Natural killer cell (primary cell): ENCODE measurements around the gene CTLA4. TPM values are rescaled to one million over a fixed set of nuclear protein-coding genes. Genes with fewer than 3 reads are reported as not detected.
A peak's percentile ranks its signal among the peaks of the same experiment; 100 is the strongest.

Experiments
- ATAC-seq, 3 donors: fragments of 150-1000 bp in 2 of 3; fragments of 200-7000 bp in 1 of 3; cut with Tn5 transposase; 1 replicate in 1 of 3; 2 replicates in 2 of 3; pipeline ENCODE4 v1.10.0; 2021; ENCODE audit warnings: mild to moderate bottlenecking in 2 of 3, moderate library complexity in 2 of 3
- DNase-seq, 2 donors: peaks; one replicate each; pipeline versions ENCODE4 v3.0.0 to v3.0.0-alpha.2; 2013 to 2021; ENCODE audit warnings: mixed read lengths in 1 of 2
- H3K27ac ChIP-seq: one replicate; pipeline ENCODE4 v1.5.1; 2013; ENCODE audit warnings: mild to moderate bottlenecking, low read length
- H3K27me3 ChIP-seq: one replicate; pipeline ENCODE4 v1.6.1; 2013; ENCODE audit warnings: low read length; ENCODE audit not compliant: control insufficient read depth, insufficient read depth
- H3K36me3 ChIP-seq: one replicate; pipeline ENCODE4 v1.6.1; 2013; ENCODE audit warnings: low read length; ENCODE audit not compliant: control insufficient read depth, insufficient read depth
- H3K4me1 ChIP-seq: one replicate; pipeline ENCODE4 v1.6.1; 2013; ENCODE audit warnings: low read length; ENCODE audit not compliant: control insufficient read depth, insufficient read depth
- H3K4me3 ChIP-seq: one replicate; pipeline ENCODE4 v1.5.1; 2013; ENCODE audit warnings: low read length
- H3K9me3 ChIP-seq: one replicate; pipeline ENCODE4 v1.6.1; 2013; ENCODE audit warnings: low read length; ENCODE audit not compliant: control insufficient read depth, insufficient read depth
- H3K27ac Mint-ChIP-seq, 2 donors: one replicate each; pipeline ENCODE4 v1.8.0; 2022; ENCODE audit warnings: mild to moderate bottlenecking in 2 of 2, mixed read lengths in 2 of 2, moderate library complexity in 1 of 2
- H3K27me3 Mint-ChIP-seq, 2 donors: one replicate each; pipeline ENCODE4 v1.8.0; 2022; ENCODE audit warnings: low read depth in 2 of 2, mixed read lengths in 2 of 2
- H3K36me3 Mint-ChIP-seq: one replicate; pipeline ENCODE4 v1.8.0; 2022; ENCODE audit warnings: mixed read lengths
- H3K4me1 Mint-ChIP-seq, 2 donors: one replicate each; pipeline ENCODE4 v1.8.0; 2022; ENCODE audit warnings: mixed read lengths in 2 of 2
- H3K4me3 Mint-ChIP-seq: one replicate; pipeline ENCODE4 v1.8.0; 2022; ENCODE audit warnings: mild to moderate bottlenecking, moderate library complexity, mixed read lengths
- H3K9me3 Mint-ChIP-seq, 2 donors: one replicate each; pipeline ENCODE4 v1.8.0; 2022; ENCODE audit warnings: mixed read lengths in 2 of 2
- CTCF ChIP-seq: fragments of 200-600 bp; IDR thresholded peaks from one replicate; pipeline ENCODE4 v1.8.0; 2022; ENCODE audit warnings: antibody characterized with exemption
- WGBS: methylation state at CpG from one replicate; pipeline ENCODE4 v1.1.7; 2013; ENCODE audit warnings: missing lambda C conversion rate; ENCODE audit not compliant: insufficient coverage; 5-methylcytosine and 5-hydroxymethylcytosine counted together
- intact Hi-C: fragments of 100-400 bp; cut with micrococcal nuclease; formaldehyde crosslinking; loops from one replicate; pipeline ENCODE4 v1.14.2; 2022
- total RNA-seq, 4 donors: library from RNA; stranded (reverse); fragments of 120-200 nt in 1 of 4; gene quantifications; one replicate each; pipeline versions ENCODE4 v1.2.3 to v1.2.4, GENCODE V29; 2013 to 2022

Gene CTLA4
- total RNA-seq, 3 donors from 2014 or later (not counting 1 experiment from before 2014, with no cell fraction given), result 0.31 to 2.3 (median 0.78) TPM

GRCh38 chr2:203852760-203853159 lies 14.8 kb upstream of the CTLA4 start:
- no peaks in the 10 kb centered on the region for H3K9me3 Mint-ChIP-seq
- Histone ChIP-seq H3K9me3 (no peaks in the 10 kb centered on the region), H3K4me1 (no peaks in the 10 kb centered on the region), H3K4me3 (no peak overlapping the region), H3K27me3 (no peaks in the 10 kb centered on the region), H3K36me3 (no peaks in the 10 kb centered on the region), H3K27ac (no peak overlapping the region)
- 89% methylated on average over 1 of the region's 2 CpGs for WGBS
- peaks cover 0 to 6% of the 10 kb centered on the region in 2 donors for H3K4me1 Mint-ChIP-seq
- peaks cover 3 to 9% of the 10 kb centered on the region in 2 donors for H3K27me3 Mint-ChIP-seq
- intact Hi-C loops, result no loop called here
- ATAC-seq (no peak), DNase-seq (no peak)
- H3K4me3 Mint-ChIP-seq, result no peak overlapping the region
- H3K27ac Mint-ChIP-seq, result no peak overlapping the region
- TF ChIP-seq CTCF, result no peak
- H3K36me3 Mint-ChIP-seq, result no peaks in the 10 kb centered on the region

- Histone ChIP-seq H3K9me3 (no peaks in the 10 kb centered on the region), H3K4me3 (no peak overlapping the region), H3K36me3 (no peaks in the 10 kb centered on the region), H3K27me3 (no peaks in the 10 kb centered on the region), H3K27ac (no peak overlapping the region), H3K4me1 (no peaks in the 10 kb centered on the region)
- DNase-seq, result peak in 1 of 2 donors; percentile 23
- no peak for ATAC-seq
- intact Hi-C loops, result no loop called here
- H3K27me3 Mint-ChIP-seq, result peaks cover 0 to 9% of the 10 kb centered on the region in 2 donors
- WGBS, result 40% methylated on average over 1 of the region's 3 CpGs
- TF ChIP-seq CTCF, result no peak
- H3K36me3 Mint-ChIP-seq, result no peaks in the 10 kb centered on the region
- H3K4me1 Mint-ChIP-seq, result peaks cover 0 to 11% of the 10 kb centered on the region in 2 donors
- no peak overlapping the region for H3K4me3 Mint-ChIP-seq
- no peaks in the 10 kb centered on the region for H3K9me3 Mint-ChIP-seq
- no peak overlapping the region for H3K27ac Mint-ChIP-seq
These were observed 14.3 kb upstream of the CTLA4 start for GRCh38 chr2:203853271-203853670.

GRCh38 chr2:203853722-203854121 lies 13.8 kb upstream of the CTLA4 start:
- no peaks in the 10 kb centered on the region for H3K9me3 Mint-ChIP-seq
- no peaks in the 10 kb centered on the region for H3K9me3 ChIP-seq
- H3K4me3 Mint-ChIP-seq, result no peak overlapping the region
- TF ChIP-seq CTCF, result no peak
- DNase-seq, result no peak
- no peaks in the 10 kb centered on the region for H3K36me3 ChIP-seq
- peaks cover 2 to 15% of the 10 kb centered on the region in 2 donors for H3K4me1 Mint-ChIP-seq
- intact Hi-C loops, result no loop called here
- H3K27ac Mint-ChIP-seq, result no peak overlapping the region
- H3K36me3 Mint-ChIP-seq, result no peaks in the 10 kb centered on the region
- H3K27me3 Mint-ChIP-seq, result peaks cover 0 to 9% of the 10 kb centered on the region in 2 donors
- no peak overlapping the region for H3K4me3 ChIP-seq
- no peak for ATAC-seq
- no peaks in the 10 kb centered on the region for H3K4me1 ChIP-seq
- 97% methylated on average over 5 of the region's 5 CpGs for WGBS
- no peaks in the 10 kb centered on the region for H3K27me3 ChIP-seq
- H3K27ac ChIP-seq, result no peak overlapping the region

- Histone ChIP-seq H3K9me3 (no peaks in the 10 kb centered on the region), H3K27me3 (no peaks in the 10 kb centered on the region), H3K27ac (no peak overlapping the region), H3K4me1 (no peaks in the 10 kb centered on the region), H3K36me3 (no peaks in the 10 kb centered on the region), H3K4me3 (no peak overlapping the region)
- H3K4me1 Mint-ChIP-seq, result peaks cover 15 to 28% of the 10 kb centered on the region in 2 donors
- peaks cover 0 to 3% of the 10 kb centered on the region in 2 donors for H3K27me3 Mint-ChIP-seq
- no peak overlapping the region for H3K27ac Mint-ChIP-seq
- no peak for TF ChIP-seq CTCF
- intact Hi-C loops, result no loop called here
- DNase-seq (no peak), ATAC-seq (no peak)
- no peaks in the 10 kb centered on the region for H3K9me3 Mint-ChIP-seq
- H3K36me3 Mint-ChIP-seq, result no peaks in the 10 kb centered on the region
- no peak overlapping the region for H3K4me3 Mint-ChIP-seq
These were observed 12.3 kb upstream of the CTLA4 start for GRCh38 chr2:203855274-203855673.
